Embryonic facial prominence (tissue), 1 donor: ENCODE results near the gene SNED1.

Experiments used
- DNase-seq: peaks from one replicate; pipeline ENCODE4 v3.0.0-alpha.2; 2016; ENCODE audit errors: extremely low spot score

The SNED1 gene

DNA sequence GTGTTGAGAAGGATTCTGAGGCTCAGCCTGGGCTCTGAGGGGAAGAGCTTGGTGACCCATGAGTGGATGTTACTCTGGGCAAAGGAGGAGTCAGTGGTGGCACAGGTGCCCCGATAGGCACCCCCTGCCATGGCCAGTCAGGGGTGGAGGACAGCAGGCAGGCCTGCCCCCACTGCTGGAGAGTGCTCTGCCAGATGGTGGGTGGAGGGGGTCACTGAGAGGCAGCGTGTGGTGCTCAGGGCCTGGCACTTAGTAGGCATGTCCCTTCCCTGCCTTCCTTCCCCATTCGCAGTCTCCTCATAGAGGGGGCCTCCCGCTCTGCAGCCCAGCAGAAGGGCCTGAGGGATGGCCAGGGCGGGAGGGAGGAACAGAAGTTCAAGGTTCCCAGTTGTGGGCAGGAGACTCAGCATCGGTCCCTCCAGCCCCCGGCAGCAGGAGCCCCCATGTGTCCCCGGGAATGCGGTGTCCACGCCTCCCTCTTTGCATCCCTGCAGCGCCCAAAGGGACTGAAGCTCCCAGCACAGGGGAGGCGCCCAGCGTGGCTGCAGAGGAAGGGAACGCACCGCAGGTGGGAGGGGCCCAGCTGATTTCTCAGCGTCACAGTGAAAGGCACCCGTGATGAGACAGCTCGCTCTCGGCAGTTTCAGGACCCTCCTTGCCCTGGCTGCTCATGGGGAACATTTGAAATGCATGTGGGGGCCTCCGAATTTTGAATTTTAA is 5.7 kb upstream of the SNED1 start:
- no peak for DNase-seq

DNA sequence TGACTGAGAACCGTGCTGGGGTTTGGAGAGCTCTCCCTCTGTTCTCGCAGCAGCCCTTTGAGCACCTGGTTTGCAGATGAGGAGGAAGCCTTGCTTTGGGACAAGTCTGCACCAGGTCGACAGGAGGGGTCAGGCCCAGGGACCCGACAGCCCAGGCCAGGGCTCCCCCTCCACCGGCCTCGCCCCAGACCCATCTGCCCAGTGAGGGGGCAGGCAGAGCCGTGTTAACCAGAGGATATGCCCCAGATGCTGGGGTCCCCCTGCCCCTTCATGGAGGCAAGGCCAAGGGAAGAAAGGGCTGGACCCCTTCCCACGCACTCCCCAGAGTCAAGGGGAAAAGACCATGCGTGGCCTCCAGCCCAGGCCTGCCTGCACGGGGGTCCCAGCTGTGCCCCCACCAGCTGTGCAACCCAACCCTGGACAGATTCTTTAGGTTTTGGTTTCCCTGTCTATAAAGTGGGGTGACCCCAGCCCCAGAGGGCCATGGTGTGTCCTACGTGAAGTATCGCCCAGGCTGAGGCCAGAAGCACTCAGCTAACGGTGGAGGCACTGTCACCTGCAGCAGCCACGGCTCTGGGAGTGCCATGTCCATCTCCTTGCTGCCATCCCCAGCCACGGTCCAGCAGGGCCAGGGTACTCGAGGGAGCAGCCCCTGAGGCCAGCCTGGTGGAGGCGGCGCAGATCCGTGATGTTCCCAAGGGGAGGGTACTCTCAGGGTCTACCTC is 4.8 kb upstream of the SNED1 start:
- DNase-seq, result no peak

GRCh38 chr2:240994171-240994896 is 4.1 kb upstream of the SNED1 start:
- no peak for DNase-seq

DNA sequence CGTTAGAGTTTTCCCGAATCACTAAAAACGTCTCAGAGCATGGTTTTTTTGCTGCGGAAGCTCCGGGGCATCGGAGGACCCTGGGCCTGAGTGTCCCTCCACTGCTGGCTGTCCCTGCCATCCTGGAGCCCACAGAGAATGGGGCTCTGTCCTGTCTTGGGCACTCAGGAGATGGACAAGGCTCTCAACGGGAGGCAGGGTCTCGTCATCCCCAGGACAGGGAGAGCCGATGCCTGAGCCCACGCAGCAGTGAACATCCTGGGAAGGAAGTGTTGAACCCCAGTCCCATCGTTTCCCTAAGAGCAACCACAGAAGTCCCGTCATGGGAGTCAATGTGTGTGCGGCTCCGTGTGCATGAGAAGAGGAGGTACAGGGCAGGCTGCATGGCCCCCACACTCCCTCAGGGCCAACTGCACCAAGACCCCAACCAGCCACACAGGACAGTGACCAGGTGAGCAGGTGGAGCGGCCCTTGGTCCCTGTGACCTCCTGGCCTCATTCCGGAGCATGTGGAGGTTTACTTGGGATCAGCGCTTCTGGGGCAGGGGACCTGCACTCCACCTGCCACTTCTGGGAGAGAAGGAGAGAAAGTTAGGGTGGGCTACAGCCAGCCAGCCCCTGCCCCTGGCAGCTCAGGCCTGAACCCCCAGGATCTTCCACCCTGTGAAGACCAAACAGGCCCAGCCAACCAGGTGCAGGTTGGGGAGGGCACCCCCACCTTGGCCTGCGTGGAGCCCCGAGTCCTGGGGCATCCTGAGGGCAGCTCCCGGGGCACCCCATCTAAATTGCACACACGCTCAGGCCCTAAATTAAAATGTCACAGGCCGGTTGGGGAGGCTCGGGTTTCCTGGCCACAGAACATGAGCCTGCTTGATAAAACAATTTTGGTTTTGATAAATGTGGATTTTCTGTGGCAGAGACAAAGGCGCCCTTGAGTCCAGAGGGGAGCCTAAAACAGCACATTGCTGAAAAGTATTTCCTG is 3.1 kb upstream of the SNED1 start:
- DNase-seq, result no peak

GRCh38 chr2:240996161-240996833 is 2.1 kb upstream of the SNED1 start:
- no peak for DNase-seq

- no peak for DNase-seq
These were observed 1.6 kb upstream of the SNED1 start for GRCh38 chr2:240996834-240997140.

GRCh38 chr2:240997141-240997855 is 1.1 kb upstream of the SNED1 start:
- DNase-seq, result no peak

- no peak for DNase-seq
These were observed 232 bp downstream of the SNED1 start for GRCh38 chr2:240998706-240998994.

DNA sequence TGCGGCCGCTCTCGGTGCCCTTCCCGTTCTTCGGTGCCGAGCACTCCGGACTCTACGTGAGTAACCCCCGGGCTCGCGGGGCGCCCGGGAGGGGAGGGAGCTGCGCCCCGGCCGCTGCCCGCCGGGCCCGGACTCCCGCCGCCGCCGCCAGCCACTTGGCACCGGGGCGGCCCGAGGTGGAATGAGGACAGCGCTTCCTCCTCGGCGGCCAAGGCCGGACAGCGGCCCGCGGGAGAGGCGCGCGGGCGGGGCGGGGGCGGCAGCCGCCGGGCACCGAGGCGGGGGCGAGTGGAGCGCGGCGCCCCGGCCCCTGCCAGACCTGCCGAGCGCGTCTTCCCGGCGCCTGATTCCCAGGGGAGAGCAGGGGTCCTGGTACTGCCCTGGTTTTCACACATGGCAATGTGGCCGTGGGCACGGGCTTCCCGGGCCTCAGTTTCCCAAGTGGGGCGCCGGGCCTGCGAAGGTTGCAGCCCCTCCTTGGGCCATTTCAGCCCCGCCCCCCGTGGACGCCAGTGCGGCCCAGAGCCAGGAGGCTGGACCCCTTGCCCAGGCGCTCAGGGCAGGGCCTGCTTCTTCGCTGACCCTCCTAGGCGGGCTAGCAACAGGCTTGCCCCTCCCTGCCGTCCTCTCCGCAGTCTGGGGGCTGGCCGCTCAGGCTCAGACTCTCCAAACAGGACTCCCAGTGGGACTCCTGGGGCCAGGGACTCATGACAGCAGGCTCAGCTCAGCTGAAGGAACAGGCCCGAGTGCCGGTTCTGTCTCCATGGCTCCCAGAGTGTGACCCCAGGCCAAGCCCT is 775 bp downstream of the SNED1 start:
- no peak for DNase-seq

GRCh38 chr2:240999873-241000541 is 1.6 kb downstream of the SNED1 start:
- DNase-seq, result no peak

- no peak for DNase-seq
These were observed 2.5 kb downstream of the SNED1 start for GRCh38 chr2:241000831-241001321.

- DNase-seq, result no peak
These were observed 3.2 kb downstream of the SNED1 start for GRCh38 chr2:241001413-241002274.

- no peak for DNase-seq
These were observed 4.0 kb downstream of the SNED1 start for GRCh38 chr2:241002275-241003046.

DNA sequence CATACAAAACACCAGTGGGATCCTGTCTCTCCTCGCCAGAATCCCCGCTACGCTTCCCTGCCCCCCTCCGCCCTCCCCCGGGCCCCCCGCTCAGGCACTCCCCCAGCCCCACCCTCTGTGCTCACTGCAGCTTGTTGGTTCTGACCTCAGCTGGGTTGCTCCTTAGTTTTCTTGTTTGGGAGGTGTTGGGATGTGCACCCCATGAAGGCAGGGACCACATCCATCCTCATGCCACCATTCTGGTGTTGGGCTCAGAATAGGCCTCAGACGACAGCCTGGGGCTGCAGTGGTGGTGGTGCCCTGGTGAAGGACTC is 4.6 kb downstream of the SNED1 start:
- DNase-seq, result no peak

GRCh38 chr2:241003369-241003768 is 5.0 kb downstream of the SNED1 start:
- no peak for DNase-seq

- DNase-seq, result no peak
These were observed 5.6 kb downstream of the SNED1 start for GRCh38 chr2:241003830-241004564.

- DNase-seq, result no peak
These were observed 7.2 kb downstream of the SNED1 start for GRCh38 chr2:241005569-241005968.
